Fibroblast of mammary gland (primary cell): ENCODE measurements around the gene CCDC92B.

ENCODE experiments used
- DNase-seq: peaks from one replicate; pipeline ENCODE4 v3.0.0-alpha.2; 2010; ENCODE audit warnings: low read depth
- H3K4me3 ChIP-seq: 2 replicates; pipeline ENCODE4 v1.5.1; 2011; ENCODE audit warnings: low read depth, mild to moderate bottlenecking, low read length, moderate library complexity; ENCODE audit not compliant: control insufficient read depth
- TF ChIP-seq, protein P1 (sequence below): conservative IDR thresholded peaks from 2 replicates; pipeline ENCODE4 v1.5.1; 2011; ENCODE audit warnings: low read depth, low read length, inconsistent platforms; ENCODE audit not compliant: control insufficient read depth, insufficient read depth

CCDC92B gene

DNA sequence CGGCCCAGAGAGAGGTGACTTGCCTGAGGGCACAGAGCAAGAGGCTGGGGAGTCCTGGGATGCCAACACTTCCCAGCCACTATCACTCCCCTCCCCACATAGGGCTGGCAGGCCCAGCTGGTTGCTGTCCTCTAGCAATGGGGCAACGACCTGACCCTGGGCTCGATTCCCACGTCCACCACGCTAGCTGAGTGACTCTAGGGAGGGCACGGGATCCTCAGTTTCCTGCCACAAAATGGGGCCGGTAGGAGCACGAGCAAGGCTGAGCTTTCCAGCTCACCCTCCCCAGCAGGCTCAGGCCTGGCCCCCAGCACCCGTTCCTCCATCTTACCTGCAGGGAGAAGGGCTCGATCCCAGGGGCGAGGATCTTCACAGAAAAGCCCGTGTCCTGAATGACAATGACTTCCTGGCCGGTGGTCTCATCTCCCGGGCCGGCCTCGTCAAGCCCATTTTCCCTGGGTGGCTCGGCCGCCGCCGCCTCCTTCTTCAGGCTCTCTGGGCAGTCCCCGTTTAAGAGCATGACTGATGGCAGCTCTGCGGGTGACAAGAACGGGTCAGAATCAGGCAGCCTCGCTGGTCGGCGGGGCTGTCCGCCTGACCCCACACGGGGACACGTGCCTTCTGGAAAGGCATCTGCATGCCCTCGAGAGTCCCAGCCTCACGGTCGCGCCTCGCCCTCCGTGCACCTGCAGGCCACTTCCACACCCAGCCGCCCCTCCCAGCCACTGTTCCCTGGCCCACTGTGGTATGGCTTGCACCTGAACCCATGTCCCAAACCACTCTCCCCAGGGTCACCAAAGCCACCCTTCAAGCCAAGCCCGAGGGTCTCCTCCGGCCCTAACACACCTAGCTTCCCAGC is 45.2 kb downstream of the CCDC92B start:
- TF ChIP-seq, protein P1, sequence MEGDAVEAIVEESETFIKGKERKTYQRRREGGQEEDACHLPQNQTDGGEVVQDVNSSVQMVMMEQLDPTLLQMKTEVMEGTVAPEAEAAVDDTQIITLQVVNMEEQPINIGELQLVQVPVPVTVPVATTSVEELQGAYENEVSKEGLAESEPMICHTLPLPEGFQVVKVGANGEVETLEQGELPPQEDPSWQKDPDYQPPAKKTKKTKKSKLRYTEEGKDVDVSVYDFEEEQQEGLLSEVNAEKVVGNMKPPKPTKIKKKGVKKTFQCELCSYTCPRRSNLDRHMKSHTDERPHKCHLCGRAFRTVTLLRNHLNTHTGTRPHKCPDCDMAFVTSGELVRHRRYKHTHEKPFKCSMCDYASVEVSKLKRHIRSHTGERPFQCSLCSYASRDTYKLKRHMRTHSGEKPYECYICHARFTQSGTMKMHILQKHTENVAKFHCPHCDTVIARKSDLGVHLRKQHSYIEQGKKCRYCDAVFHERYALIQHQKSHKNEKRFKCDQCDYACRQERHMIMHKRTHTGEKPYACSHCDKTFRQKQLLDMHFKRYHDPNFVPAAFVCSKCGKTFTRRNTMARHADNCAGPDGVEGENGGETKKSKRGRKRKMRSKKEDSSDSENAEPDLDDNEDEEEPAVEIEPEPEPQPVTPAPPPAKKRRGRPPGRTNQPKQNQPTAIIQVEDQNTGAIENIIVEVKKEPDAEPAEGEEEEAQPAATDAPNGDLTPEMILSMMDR, result no peak
- H3K4me3 ChIP-seq, result no peak overlapping the region
- no peak for DNase-seq

DNA sequence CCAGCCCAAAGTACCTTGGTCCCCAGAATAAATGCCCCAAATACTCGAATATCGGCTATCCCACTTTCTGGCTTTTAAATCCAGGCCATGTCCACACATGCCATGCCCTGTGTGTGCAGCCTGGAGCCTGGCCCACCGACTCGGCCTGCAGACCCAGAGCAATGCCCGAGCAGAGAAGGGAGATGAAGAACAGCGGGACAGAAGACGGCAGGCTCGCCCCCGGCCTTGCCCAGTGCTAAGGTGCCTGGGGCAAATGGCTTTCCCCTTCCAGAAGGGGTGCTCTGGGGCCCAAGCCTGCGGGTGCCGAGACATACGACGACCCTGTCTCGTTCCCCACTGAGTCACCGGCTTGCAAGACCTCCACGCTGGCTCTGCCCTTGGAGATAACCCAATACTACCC is 45.8 kb downstream of the CCDC92B start:
- TF ChIP-seq, protein P1, result no peak
- H3K4me3 ChIP-seq, result no peak overlapping the region
- DNase-seq, result no peak

GRCh38 chr17:2703181-2703580 is 46.3 kb downstream of the CCDC92B start:
- no peak overlapping the region for H3K4me3 ChIP-seq
- TF ChIP-seq, protein P1, result no peak
- no peak for DNase-seq

GRCh38 chr17:2701996-2702741 is 47.3 kb downstream of the CCDC92B start:
- TF ChIP-seq, protein P1, result no peak
- no peak overlapping the region for H3K4me3 ChIP-seq
- DNase-seq, result no peak

- H3K4me3 ChIP-seq, result no peak overlapping the region
- TF ChIP-seq, protein P1, result no peak
- DNase-seq, result no peak
Measured at GRCh38 chr17:2701161-2701995, 48.1 kb downstream of the CCDC92B start.

GRCh38 chr17:2700491-2701141 is 48.8 kb downstream of the CCDC92B start:
- TF ChIP-seq, protein P1, result no peak
- no peak for DNase-seq
- H3K4me3 ChIP-seq, result no peak overlapping the region
